K562 (cell line): ENCODE data around the gene CARD18. TPM values are rescaled to one million over a fixed set of nuclear protein-coding genes. Genes with fewer than 3 reads are reported as not detected.

ENCODE experiments used
- ATAC-seq: fragments of 200-7000 bp; cut with Tn5 transposase; 3 replicates; pipeline ENCODE4 v1.9.1; 2020; ENCODE audit warnings: moderate library complexity
- BruUV-seq: library from RNA; stranded (reverse); fragments of 400-500 nt; replicated peaks from 2 replicates; lab custom pipeline; 2021; lab: Mats Ljungman, UMichigan
- CTCF ChIA-PET: fragments of 300-600 bp; formaldehyde crosslinking; extraction: SDS; loops from one replicate; lab custom pipeline; 2021; ENCODE audit warnings: low intra/inter-chr PET ratio; lab: Yijun Ruan, JAX
- POLR2A ChIA-PET: fragments of 300-600, 350-650 bp; sonication (Branson Sonifier 250); formaldehyde crosslinking; extraction: SDS; loops from one replicate; lab custom pipeline; 2021; ENCODE audit warnings: antibody characterized with exemption, inconsistent platforms; lab: Yijun Ruan, JAX
- DNase-seq, 4 experiments: peaks; one replicate each; pipeline versions ENCODE4 v3.0.0 to v3.0.0-alpha.2; 2011 to 2018; ENCODE audit warnings: low spot score in 3 of 4, mixed read lengths in 3 of 4; ENCODE audit errors: extremely low read depth in 1 of 4
- FAIRE-seq: peaks from 2 replicates; lab custom pipeline; 2011; peaks lifted over from hg19 to GRCh38; lab: Jason Lieb, UNC
- H2AFZ ChIP-seq: 2 replicates; pipeline ENCODE4 v1.6.0; 2011; ENCODE audit warnings: low read depth, low read length, control low read depth, inconsistent platforms
- H3K27ac ChIP-seq: fragments of 200-600 bp; 3 replicates; pipeline ENCODE4 v1.8.0; 2011; ENCODE audit warnings: low read depth, mild to moderate bottlenecking, control low read depth, inconsistent platforms, low read length, moderate library complexity, mixed read lengths; ENCODE audit errors: extremely low read depth
- H3K27me3 ChIP-seq, 2 experiments: fragments of 300-600 bp in 1 of 2; 2 replicates in 1 of 2; 3 replicates in 1 of 2; pipeline versions ENCODE4 v1.6.0 to v1.8.0; 2011; ENCODE audit warnings: inconsistent platforms in 2 of 2, low read length in 2 of 2, mild to moderate bottlenecking in 1 of 2, mixed read lengths in 1 of 2, moderate library complexity in 1 of 2; ENCODE audit not compliant: control insufficient read depth in 2 of 2, insufficient read depth in 2 of 2
- H3K36me3 ChIP-seq: fragments of 300-600 bp; 3 replicates; pipeline ENCODE4 v1.8.0; 2011; ENCODE audit warnings: mild to moderate bottlenecking, low read length, inconsistent platforms; ENCODE audit not compliant: control insufficient read depth, insufficient read depth
- H3K4me1 ChIP-seq, 2 experiments: fragments of 200-600 bp in 1 of 2; replicated peaks in 1 of 2; 2 replicates in 1 of 2; 3 replicates in 1 of 2; pipeline versions ENCODE4 v1.5.1 to v1.8.0; 2011; ENCODE audit warnings: inconsistent platforms in 2 of 2, low read length in 2 of 2, mild to moderate bottlenecking in 1 of 2, mixed read lengths in 1 of 2, moderate library complexity in 1 of 2; ENCODE audit not compliant: control insufficient read depth in 2 of 2, insufficient read depth in 2 of 2
- H3K4me2 ChIP-seq: 2 replicates; pipeline ENCODE4 v1.6.1; 2011; ENCODE audit warnings: low read length, control low read depth, inconsistent platforms, mixed read lengths; ENCODE audit not compliant: insufficient read depth
- H3K4me3 ChIP-seq: fragments of 200-600 bp; sonication (generic), shearing (Covaris generic); 2 replicates; pipeline ENCODE4 v1.5.1; 2016; ENCODE audit warnings: control low read depth, inconsistent platforms
- H3K79me2 ChIP-seq: fragments of 200-600 bp; 3 replicates; pipeline ENCODE4 v1.8.0; 2011; ENCODE audit warnings: low read length, inconsistent platforms; ENCODE audit not compliant: control insufficient read depth, insufficient read depth
- H3K9ac ChIP-seq, 2 experiments: 2 replicates each; pipeline versions ENCODE4 v1.6.0 to v1.6.1; 2011; ENCODE audit warnings: low read depth in 2 of 2, low read length in 2 of 2, control low read depth in 1 of 2, inconsistent platforms in 1 of 2, mild to moderate bottlenecking in 1 of 2, mixed read lengths in 1 of 2; ENCODE audit not compliant: insufficient read depth in 1 of 2
- H3K9me1 ChIP-seq: one replicate; pipeline ENCODE4 v1.6.0; 2011; ENCODE audit warnings: inconsistent platforms, mild to moderate bottlenecking, low read length, moderate library complexity; ENCODE audit not compliant: control insufficient read depth, insufficient read depth
- H3K9me3 ChIP-seq: replicated peaks from 2 replicates; pipeline ENCODE4 v1.5.1; 2011; ENCODE audit warnings: low read depth, low read length, inconsistent platforms; ENCODE audit not compliant: control insufficient read depth, insufficient read depth
- H4K20me1 ChIP-seq: replicated peaks from 2 replicates; pipeline ENCODE4 v1.6.1; 2011; ENCODE audit warnings: low read length, inconsistent platforms, mixed read lengths; ENCODE audit not compliant: control insufficient read depth, insufficient read depth
- CHCHD3 ChIP-seq: fragments of 250-450 bp; sonication (Bioruptor Pico); IDR thresholded peaks from 2 replicates; pipeline ENCODE4 v2.1.2; 2022; ENCODE audit warnings: mild to moderate bottlenecking
- HLTF ChIP-seq: fragments of 450-650 bp; IDR thresholded peaks from 2 replicates; pipeline ENCODE4 v1.6.1; 2016
- KDM2B ChIP-seq: fragments of 250-450 bp; sonication (Bioruptor Pico); IDR thresholded peaks from 2 replicates; pipeline ENCODE4 v1.8.0; 2021; ENCODE audit warnings: mild to moderate bottlenecking, moderate library complexity
- LCOR ChIP-seq: sonication (generic); formaldehyde crosslinking; IDR thresholded peaks from 2 replicates; pipeline ENCODE4 v1.8.0; 2022; ENCODE audit warnings: mild to moderate bottlenecking, missing genetic modification reagents
- MAFG ChIP-seq: fragments of 450-650 bp; conservative IDR thresholded peaks from 2 replicates; pipeline ENCODE4 v1.6.1; 2016; ENCODE audit warnings: missing genetic modification characterization, missing compliant biosample characterization
- MTA2 ChIP-seq: fragments of 450-650 bp; IDR thresholded peaks from 2 replicates; pipeline ENCODE4 v1.6.1; 2016; ENCODE audit warnings: low read depth
- NUFIP1 ChIP-seq: fragments of 450-650 bp; IDR thresholded peaks from 2 replicates; pipeline ENCODE4 v1.6.1; 2018; ENCODE audit not compliant: partially characterized antibody
- PCBP1 ChIP-seq: fragments of 200-400 bp; formaldehyde crosslinking; IDR thresholded peaks from 2 replicates; pipeline ENCODE4 v1.6.1; 2018; ENCODE audit warnings: mild to moderate bottlenecking, low read depth, low read length; ENCODE audit not compliant: poor library complexity, severe bottlenecking
- PHB ChIP-seq: fragments of 250-450 bp; sonication (Bioruptor Pico); IDR thresholded peaks from 2 replicates; pipeline ENCODE4 v1.5.0; 2021
- PHTF2 ChIP-seq: fragments of 250-450 bp; sonication (Bioruptor Pico); IDR thresholded peaks from 2 replicates; pipeline ENCODE4 v1.5.0; 2021; ENCODE audit warnings: mild to moderate bottlenecking
- TRIM24 ChIP-seq, 2 experiments: fragments of 450-650 bp; IDR thresholded peaks; 2 replicates each; pipeline ENCODE4 v1.6.1; 2016
- WGBS: fragments of 100-300 bp; shearing (Covaris generic); methylation state at CpG from one replicate; pipeline ENCODE4 v1.1.6; 2016; ENCODE audit warnings: low coverage, mixed read lengths; ENCODE audit not compliant: insufficient coverage; ENCODE audit errors: missing lambda C conversion rate; 5-methylcytosine and 5-hydroxymethylcytosine counted together
- in situ Hi-C: fragments of 300-500 bp; cut with MboI; formaldehyde crosslinking; loops from 4 replicates; pipeline ENCODE4 v1.15.0; 2018; ENCODE audit warnings: inconsistent platforms, mixed read lengths
- intact Hi-C: fragments of 100-400 bp; cut with micrococcal nuclease; formaldehyde crosslinking; loops from 2 replicates; pipeline ENCODE4 v1.14.2; 2022
- polyA plus RNA-seq, 8 experiments: library from polyadenylated mRNA; depleted of rRNA in 4 of 8; stranded (reverse) in 5 of 8; unstranded in 3 of 8; fragments of >200 nt; fragmentation: Nextera tagmentation in 2 of 8; fragmentation: Illumina TruSeq in 1 of 8; extraction: Ambion mirVana in 2 of 8; extraction: Trizol in 1 of 8; gene quantifications; 2 replicates each; pipeline versions ENCODE4 v1.2.1 to v1.2.3, GENCODE V29; 2011 to 2014; ENCODE audit warnings: inconsistent platforms in 1 of 8, missing spikeins in 1 of 8
- total RNA-seq, 7 experiments: library from RNA; depleted of rRNA in 6 of 7; stranded (reverse); fragments of >200 nt in 6 of 7; fragmentation: Illumina TruSeq in 2 of 7; extraction: Trizol in 2 of 7; gene quantifications; 2 replicates each; pipeline versions ENCODE4 v1.2.1 to v1.2.3, GENCODE V29; 2011 to 2021; ENCODE audit warnings: low replicate concordance in 1 of 7
- TF ChIP-seq, protein P1 (sequence below): IDR thresholded peaks from 3 replicates; pipeline ENCODE4 v1.6.1; 2011; ENCODE audit warnings: borderline replicate concordance, mild to moderate bottlenecking; ENCODE audit not compliant: insufficient read length, insufficient read depth
- TF ChIP-seq, protein P2 (sequence below): IDR thresholded peaks from 3 replicates; pipeline ENCODE4 v1.6.1; 2011; ENCODE audit warnings: borderline replicate concordance, mild to moderate bottlenecking, moderate library complexity; ENCODE audit not compliant: insufficient read length; ENCODE audit errors: extremely low read depth
- TF ChIP-seq, protein P3 (sequence below), 3 experiments: IDR thresholded peaks in 2 of 3; conservative IDR thresholded peaks in 1 of 3; 2 replicates each; pipeline ENCODE4 v1.5.1; 2011 to 2012; ENCODE audit warnings: low read length in 3 of 3, mild to moderate bottlenecking in 3 of 3, control low read depth in 2 of 3, improper control_type of control experiment in 1 of 3, inconsistent platforms in 1 of 3, low read depth in 1 of 3, mixed read lengths in 1 of 3, moderate library complexity in 1 of 3; ENCODE audit not compliant: insufficient read depth in 2 of 3
- TF ChIP-seq, protein P4 (sequence below), 2 experiments: fragments of 450-650 bp in 1 of 2; IDR thresholded peaks; 2 replicates each; pipeline ENCODE4 v1.6.1; 2011 to 2017; ENCODE audit warnings: low read depth in 2 of 2, antibody characterized with exemption in 1 of 2, borderline replicate concordance in 1 of 2, low read length in 1 of 2, mild to moderate bottlenecking in 1 of 2, mixed read lengths in 1 of 2; ENCODE audit not compliant: control insufficient read depth in 1 of 2

Gene CARD18
- total and polyA plus RNA-seq, 9 of the 15 experiments (the other 6 are each of a cell fraction or from before 2014, with no cell fraction given), result 1.5 to 4.7 (median 2.9) TPM

DNA sequence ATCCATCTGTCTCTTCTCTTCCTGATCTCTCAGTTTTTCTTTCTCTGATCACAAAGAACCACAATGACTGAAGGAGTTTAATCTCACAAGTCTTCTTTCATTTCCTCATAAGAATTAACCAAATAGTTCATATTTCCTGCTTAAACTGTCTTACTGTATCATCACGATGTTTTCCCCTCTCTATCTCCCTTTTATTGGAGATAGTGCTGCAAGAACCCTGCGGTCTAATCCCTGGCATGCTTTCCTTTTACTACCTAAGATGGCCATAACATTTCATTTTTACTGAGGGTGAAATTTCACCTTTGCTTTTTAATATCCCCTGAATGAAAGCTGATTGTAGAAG is 28.9 kb downstream of the CARD18 start:
- no peaks in the 10 kb centered on the region for H3K27me3 ChIP-seq
- H3K9me1 ChIP-seq, result no peaks in the 10 kb centered on the region
- POLR2A ChIA-PET, result no interaction called here
- no peaks in the 10 kb centered on the region for H3K36me3 ChIP-seq
- H4K20me1 ChIP-seq, result no peaks in the 10 kb centered on the region
- BruUV-seq, result no TSS peak
- WGBS, result 0% methylated on average over 2 of the region's 2 CpGs
- no peak overlapping the region for H3K4me3 ChIP-seq
- H3K9ac ChIP-seq, result no peak overlapping the region
- DNase-seq (no peak), ATAC-seq (no peak), FAIRE-seq (no peak)
- no peak overlapping the region for H3K4me2 ChIP-seq
- CTCF ChIA-PET, result no interaction called here
- H2AFZ ChIP-seq, result no peak overlapping the region
- H3K9me3 ChIP-seq, result no peaks in the 10 kb centered on the region
- intact Hi-C loops (no loop called here), in situ Hi-C loops (no loop called here)
- H3K4me1 ChIP-seq, result no peaks in the 10 kb centered on the region
- no peak overlapping the region for H3K27ac ChIP-seq
- no peaks in the 10 kb centered on the region for H3K79me2 ChIP-seq
- TF ChIP-seq PCBP1 (no peak), MAFG (tag) (no peak), KDM2B (no peak), LCOR (CRISPR knock-in tag) (no peak), MTA2 (no peak), NUFIP1 (no peak), CHCHD3 (no peak), PHB (CRISPR knock-in tag) (no peak), HLTF (no peak), TRIM24 (IDR thresholded peaks at IDR 0.05) (no peak), PHTF2 (CRISPR knock-in tag) (no peak)
- TF ChIP-seq, protein P1, sequence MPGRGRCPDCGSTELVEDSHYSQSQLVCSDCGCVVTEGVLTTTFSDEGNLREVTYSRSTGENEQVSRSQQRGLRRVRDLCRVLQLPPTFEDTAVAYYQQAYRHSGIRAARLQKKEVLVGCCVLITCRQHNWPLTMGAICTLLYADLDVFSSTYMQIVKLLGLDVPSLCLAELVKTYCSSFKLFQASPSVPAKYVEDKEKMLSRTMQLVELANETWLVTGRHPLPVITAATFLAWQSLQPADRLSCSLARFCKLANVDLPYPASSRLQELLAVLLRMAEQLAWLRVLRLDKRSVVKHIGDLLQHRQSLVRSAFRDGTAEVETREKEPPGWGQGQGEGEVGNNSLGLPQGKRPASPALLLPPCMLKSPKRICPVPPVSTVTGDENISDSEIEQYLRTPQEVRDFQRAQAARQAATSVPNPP, result no peak
- TF ChIP-seq, protein P2, sequence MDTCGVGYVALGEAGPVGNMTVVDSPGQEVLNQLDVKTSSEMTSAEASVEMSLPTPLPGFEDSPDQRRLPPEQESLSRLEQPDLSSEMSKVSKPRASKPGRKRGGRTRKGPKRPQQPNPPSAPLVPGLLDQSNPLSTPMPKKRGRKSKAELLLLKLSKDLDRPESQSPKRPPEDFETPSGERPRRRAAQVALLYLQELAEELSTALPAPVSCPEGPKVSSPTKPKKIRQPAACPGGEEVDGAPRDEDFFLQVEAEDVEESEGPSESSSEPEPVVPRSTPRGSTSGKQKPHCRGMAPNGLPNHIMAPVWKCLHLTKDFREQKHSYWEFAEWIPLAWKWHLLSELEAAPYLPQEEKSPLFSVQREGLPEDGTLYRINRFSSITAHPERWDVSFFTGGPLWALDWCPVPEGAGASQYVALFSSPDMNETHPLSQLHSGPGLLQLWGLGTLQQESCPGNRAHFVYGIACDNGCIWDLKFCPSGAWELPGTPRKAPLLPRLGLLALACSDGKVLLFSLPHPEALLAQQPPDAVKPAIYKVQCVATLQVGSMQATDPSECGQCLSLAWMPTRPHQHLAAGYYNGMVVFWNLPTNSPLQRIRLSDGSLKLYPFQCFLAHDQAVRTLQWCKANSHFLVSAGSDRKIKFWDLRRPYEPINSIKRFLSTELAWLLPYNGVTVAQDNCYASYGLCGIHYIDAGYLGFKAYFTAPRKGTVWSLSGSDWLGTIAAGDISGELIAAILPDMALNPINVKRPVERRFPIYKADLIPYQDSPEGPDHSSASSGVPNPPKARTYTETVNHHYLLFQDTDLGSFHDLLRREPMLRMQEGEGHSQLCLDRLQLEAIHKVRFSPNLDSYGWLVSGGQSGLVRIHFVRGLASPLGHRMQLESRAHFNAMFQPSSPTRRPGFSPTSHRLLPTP, result no peak
- TF ChIP-seq, protein P3, sequence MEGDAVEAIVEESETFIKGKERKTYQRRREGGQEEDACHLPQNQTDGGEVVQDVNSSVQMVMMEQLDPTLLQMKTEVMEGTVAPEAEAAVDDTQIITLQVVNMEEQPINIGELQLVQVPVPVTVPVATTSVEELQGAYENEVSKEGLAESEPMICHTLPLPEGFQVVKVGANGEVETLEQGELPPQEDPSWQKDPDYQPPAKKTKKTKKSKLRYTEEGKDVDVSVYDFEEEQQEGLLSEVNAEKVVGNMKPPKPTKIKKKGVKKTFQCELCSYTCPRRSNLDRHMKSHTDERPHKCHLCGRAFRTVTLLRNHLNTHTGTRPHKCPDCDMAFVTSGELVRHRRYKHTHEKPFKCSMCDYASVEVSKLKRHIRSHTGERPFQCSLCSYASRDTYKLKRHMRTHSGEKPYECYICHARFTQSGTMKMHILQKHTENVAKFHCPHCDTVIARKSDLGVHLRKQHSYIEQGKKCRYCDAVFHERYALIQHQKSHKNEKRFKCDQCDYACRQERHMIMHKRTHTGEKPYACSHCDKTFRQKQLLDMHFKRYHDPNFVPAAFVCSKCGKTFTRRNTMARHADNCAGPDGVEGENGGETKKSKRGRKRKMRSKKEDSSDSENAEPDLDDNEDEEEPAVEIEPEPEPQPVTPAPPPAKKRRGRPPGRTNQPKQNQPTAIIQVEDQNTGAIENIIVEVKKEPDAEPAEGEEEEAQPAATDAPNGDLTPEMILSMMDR (IDR thresholded peaks at IDR 0.05 in 2 of 3, conservative IDR thresholded peaks at IDR 0.05 in 1 of 3; ENCODE audit: insufficient read depth in 2 of 3, low read depth in 1 of 3, low read length in 3 of 3), result no peak
- TF ChIP-seq, protein P4, sequence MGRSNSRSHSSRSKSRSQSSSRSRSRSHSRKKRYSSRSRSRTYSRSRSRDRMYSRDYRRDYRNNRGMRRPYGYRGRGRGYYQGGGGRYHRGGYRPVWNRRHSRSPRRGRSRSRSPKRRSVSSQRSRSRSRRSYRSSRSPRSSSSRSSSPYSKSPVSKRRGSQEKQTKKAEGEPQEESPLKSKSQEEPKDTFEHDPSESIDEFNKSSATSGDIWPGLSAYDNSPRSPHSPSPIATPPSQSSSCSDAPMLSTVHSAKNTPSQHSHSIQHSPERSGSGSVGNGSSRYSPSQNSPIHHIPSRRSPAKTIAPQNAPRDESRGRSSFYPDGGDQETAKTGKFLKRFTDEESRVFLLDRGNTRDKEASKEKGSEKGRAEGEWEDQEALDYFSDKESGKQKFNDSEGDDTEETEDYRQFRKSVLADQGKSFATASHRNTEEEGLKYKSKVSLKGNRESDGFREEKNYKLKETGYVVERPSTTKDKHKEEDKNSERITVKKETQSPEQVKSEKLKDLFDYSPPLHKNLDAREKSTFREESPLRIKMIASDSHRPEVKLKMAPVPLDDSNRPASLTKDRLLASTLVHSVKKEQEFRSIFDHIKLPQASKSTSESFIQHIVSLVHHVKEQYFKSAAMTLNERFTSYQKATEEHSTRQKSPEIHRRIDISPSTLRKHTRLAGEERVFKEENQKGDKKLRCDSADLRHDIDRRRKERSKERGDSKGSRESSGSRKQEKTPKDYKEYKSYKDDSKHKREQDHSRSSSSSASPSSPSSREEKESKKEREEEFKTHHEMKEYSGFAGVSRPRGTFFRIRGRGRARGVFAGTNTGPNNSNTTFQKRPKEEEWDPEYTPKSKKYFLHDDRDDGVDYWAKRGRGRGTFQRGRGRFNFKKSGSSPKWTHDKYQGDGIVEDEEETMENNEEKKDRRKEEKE (IDR thresholded peaks at IDR 0.05; ENCODE audit: borderline replicate concordance in 1 of 2, control insufficient read depth in 1 of 2, low read depth in 2 of 2, low read length in 1 of 2), result no peak
